ENCODE data around the gene RPP25L. TPM values are rescaled to one million over a fixed set of nuclear protein-coding genes. Genes with fewer than 3 reads are reported as not detected.

RPP25L gene
- total RNA-seq, 4 donors from 2014 or later, result 28.9 to 83.5 (median 54.8) TPM

DNA sequence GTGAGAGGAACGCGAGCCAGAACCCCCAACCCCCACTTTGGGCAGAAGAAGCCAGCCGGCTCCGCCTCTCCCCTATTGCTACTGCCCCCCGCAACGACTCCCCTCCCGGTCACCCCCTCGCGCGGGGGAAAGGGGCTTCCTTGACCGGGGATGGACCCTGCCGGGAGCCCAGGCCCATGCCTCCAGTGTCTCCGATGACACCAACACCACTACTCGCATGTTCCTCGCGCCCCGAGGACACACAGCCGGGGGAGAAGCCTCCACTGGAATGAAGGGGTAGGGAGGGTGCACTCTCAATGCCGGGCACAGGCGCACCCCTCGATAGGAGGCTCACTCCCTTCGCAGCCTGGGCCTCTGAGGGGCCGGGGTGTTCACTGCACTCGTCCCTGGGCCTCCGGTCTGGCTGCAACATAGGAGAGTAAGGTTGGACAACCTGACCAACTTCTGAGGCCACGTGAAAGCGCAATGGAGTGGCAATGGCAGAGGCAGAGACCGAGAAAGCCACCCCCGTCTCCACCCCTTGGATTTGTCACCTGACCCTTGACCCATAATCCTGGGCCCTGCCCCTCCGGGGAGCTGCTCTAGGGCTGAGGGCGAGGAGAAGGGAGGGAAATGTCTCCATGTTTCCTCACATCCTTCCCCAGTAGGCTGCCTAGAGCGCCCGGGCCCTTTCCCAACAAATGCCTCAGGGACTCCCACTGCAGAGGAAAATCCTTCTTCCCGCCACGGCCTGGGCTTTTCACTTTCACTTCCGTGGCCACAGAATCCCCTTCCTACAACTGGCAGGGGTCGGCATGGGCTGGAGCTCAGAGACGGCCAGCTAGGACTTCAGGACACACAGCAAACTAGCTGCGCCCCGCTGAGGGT lies 21.3 kb downstream of the RPP25L start:
- Histone ChIP-seq H3K4me1 (peaks cover 0 to 49% (median 23%) of the 10 kb centered on the region in 4 donors), H3K27ac (peak overlapping the region in 3 of 4 donors; percentile 19 to 74 (median 43)), H3K4me3 (peak overlapping the region; percentile 28 to 66 (median 56)), H3K36me3 (no peaks in the 10 kb centered on the region), H3K27me3 (peaks cover 0 to 28% of the 10 kb centered on the region in 2 donors), H3K9me3 (no peaks in the 10 kb centered on the region)
- peak in 1 of 2 donors; percentile 35 for TF ChIP-seq POLR2A (IDR thresholded peaks at IDR 0.05)
- TF ChIP-seq, protein P1, sequence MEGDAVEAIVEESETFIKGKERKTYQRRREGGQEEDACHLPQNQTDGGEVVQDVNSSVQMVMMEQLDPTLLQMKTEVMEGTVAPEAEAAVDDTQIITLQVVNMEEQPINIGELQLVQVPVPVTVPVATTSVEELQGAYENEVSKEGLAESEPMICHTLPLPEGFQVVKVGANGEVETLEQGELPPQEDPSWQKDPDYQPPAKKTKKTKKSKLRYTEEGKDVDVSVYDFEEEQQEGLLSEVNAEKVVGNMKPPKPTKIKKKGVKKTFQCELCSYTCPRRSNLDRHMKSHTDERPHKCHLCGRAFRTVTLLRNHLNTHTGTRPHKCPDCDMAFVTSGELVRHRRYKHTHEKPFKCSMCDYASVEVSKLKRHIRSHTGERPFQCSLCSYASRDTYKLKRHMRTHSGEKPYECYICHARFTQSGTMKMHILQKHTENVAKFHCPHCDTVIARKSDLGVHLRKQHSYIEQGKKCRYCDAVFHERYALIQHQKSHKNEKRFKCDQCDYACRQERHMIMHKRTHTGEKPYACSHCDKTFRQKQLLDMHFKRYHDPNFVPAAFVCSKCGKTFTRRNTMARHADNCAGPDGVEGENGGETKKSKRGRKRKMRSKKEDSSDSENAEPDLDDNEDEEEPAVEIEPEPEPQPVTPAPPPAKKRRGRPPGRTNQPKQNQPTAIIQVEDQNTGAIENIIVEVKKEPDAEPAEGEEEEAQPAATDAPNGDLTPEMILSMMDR (IDR thresholded peaks at IDR 0.05), result no peak
- DNase-seq, result peak in 2 of 3 donors; percentile 76 to 79

DNA sequence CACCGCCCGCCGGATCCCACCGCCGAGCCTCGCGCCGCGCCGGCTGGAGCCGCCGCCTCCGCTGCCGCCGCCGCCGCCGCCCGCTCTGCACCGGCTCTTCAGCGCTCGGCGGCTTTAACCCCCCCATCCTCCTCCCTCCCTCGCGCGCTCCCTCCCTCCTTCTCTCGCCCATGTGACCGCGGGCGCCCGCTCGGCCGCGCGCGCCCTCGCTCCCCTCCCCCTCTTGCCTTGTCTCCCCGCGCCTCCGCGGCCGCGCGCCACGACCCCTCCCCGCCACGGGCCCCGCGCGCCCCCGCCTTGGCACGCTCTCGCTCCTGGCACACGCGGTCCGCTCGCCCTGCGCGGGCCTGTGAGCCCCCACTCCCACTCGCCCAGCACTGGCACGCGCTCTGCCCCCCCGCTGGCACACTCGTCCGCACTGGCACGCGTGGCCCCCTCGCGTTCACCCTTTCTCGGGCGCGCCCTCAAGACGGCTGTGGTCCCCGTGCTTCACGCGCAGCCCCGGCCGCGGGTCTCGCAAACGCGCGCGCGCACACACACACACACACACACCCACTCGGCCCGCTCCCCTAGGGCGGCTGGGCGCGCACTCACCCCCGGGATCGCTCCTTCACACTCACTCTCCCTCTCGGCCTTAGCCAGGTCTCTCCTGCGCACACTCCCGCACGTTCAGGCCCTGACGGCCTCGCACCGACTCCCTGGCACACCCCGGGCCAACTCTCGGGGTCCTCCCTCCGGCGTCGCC lies 22.1 kb downstream of the RPP25L start, which contains the start of gene CNTFR:
Gene CNTFR, minus strand, starts transcription at position 89 of the 745 bp plus-strand sequence. CDS start 20,743 bp downstream, outside the sequence.
- H3K4me1 ChIP-seq, result peaks cover 0 to 49% (median 23%) of the 10 kb centered on the region in 4 donors
- DNase-seq, result peak in 1 of 3 donors; percentile 66
- H3K4me3 ChIP-seq, result peak within 1 kb of the TSS; percentile 28 to 66 (median 56)
- H3K9me3 ChIP-seq, result no peaks in the 10 kb centered on the region
- peak within 1 kb of the TSS in 3 of 4 donors; percentile 19 to 74 (median 43) for H3K27ac ChIP-seq
- TF ChIP-seq, protein P1 (IDR thresholded peaks at IDR 0.05), result no peak
- peak in 1 of 2 donors; percentile 21 for TF ChIP-seq POLR2A (IDR thresholded peaks at IDR 0.05)
- peaks cover 0 to 29% of the 10 kb centered on the region in 2 donors for H3K27me3 ChIP-seq
- no peaks in the 10 kb centered on the region for H3K36me3 ChIP-seq

DNA sequence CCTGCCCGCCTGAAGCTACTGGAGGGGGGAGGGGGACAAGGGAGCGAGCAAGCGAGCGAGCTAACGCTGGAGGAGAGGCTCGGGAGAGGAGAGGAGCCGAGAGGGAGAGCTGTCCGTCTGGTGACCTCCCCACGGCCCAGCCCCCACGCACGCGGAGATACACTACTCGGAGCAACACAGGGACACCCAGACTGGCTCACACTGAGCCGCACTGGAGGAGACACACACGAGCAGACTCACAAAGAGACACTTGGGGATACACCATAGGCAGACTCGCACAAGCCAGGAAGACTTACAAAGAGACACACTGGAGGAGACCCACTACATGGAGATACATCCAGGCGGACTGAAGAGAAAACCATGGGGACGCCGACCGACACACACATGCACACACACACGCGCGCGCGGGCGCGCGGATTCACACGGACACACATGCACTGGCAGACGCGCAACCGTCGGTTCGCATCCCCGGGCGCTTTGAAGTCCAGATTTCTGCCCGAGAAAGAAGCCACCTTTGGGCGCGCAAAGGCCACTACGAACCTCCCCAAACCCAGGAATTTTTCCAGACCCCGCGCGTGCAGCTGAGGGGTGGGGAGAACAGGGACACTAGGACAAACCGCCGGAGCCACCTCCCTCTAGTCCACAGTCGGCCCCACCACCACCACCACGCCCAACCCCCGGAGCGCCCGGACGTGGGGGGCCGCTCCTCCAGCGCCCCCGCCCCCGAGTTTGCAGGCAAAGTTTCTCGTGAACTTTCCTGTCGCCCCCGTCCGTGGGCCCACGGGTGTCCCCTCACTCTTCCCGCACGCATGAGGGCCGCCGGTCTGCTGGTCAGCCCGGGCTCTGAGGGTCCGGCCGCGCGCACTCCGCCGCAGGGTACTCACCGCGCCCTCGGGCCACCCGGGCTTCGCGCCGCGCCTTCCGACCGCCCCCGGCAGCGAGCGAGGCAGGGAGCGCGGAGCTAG lies 22.9 kb downstream of the RPP25L start:
- peak overlapping the region in 1 of 4 donors; percentile 74 for H3K27ac ChIP-seq
- H3K27me3 ChIP-seq, result peaks cover 0 to 29% of the 10 kb centered on the region in 2 donors
- TF ChIP-seq POLR2A (IDR thresholded peaks at IDR 0.05), result no peak
- TF ChIP-seq, protein P1 (IDR thresholded peaks at IDR 0.05), result no peak
- H3K4me3 ChIP-seq, result peak overlapping the region; percentile 28 to 66 (median 56)
- H3K4me1 ChIP-seq, result peaks cover 0 to 49% (median 23%) of the 10 kb centered on the region in 4 donors
- H3K36me3 ChIP-seq, result no peaks in the 10 kb centered on the region
- DNase-seq, result no peak
- H3K9me3 ChIP-seq, result no peaks in the 10 kb centered on the region

GRCh38 chr9:34587271-34587670 lies 24.6 kb downstream of the RPP25L start:
- Histone ChIP-seq H3K36me3 (no peaks in the 10 kb centered on the region), H3K27me3 (peaks cover 0 to 27% of the 10 kb centered on the region in 2 donors), H3K9me3 (no peaks in the 10 kb centered on the region), H3K4me3 (no peak overlapping the region), H3K4me1 (peaks cover 0 to 38% (median 23%) of the 10 kb centered on the region in 4 donors), H3K27ac (no peak overlapping the region)
- no peak for DNase-seq
- no peak for TF ChIP-seq POLR2A (IDR thresholded peaks at IDR 0.05)
- TF ChIP-seq, protein P1 (IDR thresholded peaks at IDR 0.05), result no peak
